ENCODE measurements around the gene RSRC1.
"Not testable (repeated sequence)": the region's sequence is repeated elsewhere in the genome, so short reads cannot be mapped to it uniquely, and the experiment has no call there.

RSRC1 gene

DNA sequence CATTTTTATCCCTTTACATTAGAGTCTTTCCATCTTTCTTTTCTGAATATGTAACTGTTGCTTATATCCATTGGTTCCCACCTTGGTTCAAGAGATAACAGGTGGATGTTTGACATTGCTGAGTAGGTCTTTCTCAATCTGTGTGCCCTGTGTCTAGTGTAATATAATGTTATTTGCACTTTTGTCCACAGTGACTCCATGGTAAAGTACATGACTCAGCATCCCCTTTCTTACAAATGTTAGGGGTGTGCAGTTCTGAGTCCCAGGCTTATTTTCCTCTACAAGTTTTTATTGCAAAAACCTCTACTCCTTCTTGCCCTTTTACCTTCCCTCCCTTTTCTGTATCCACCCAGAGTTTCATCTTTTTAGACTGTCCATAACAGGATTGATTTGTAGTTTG, 116.5 kb downstream of the RSRC1 start:
- H3K36me3 ChIP-seq (replicated peaks in 1 of 2; ENCODE audit: control insufficient read depth in 2 of 2, insufficient read depth in 2 of 2, low read length in 2 of 2) = no peaks in the 10 kb centered on the region

DNA sequence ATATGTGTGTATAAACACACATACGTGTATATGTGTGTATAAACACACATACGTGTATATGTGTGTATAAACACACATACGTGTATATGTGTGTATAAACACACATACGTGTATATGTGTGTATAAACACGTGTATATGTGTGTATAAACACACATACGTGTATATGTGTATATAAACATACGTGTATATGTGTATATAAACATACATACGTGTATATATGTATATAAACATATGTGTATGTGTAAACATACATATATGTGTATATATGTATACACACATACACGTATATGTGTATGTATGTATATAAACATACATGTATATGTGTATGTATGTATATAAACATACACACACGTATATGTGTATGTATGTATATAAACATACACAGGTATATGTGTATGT, 119.1 kb downstream of the RSRC1 start:
- H2AFZ ChIP-seq (ENCODE audit: low read length); H3K4me1 ChIP-seq (ENCODE audit: control insufficient read depth in 2 of 2, insufficient read depth in 1 of 2, low read depth in 1 of 2, low read length in 2 of 2); H2BK12ac ChIP-seq (ENCODE audit: low read length); DNase-seq (ENCODE audit: low spot score); H4K91ac ChIP-seq (ENCODE audit: low read depth, low read length, poor library complexity); H2BK5ac ChIP-seq (ENCODE audit: low read length); H3K9ac ChIP-seq (ENCODE audit: low read depth, low read length, poor library complexity); H2BK120ac ChIP-seq (ENCODE audit: low read depth, low read length); H3K4ac ChIP-seq (ENCODE audit: low read length); H3K27me3 ChIP-seq (ENCODE audit: control insufficient read depth in 3 of 3, insufficient read depth in 3 of 3, low read depth in 1 of 3, low read length in 3 of 3); H3K18ac ChIP-seq (ENCODE audit: low read length); H3K23ac ChIP-seq (ENCODE audit: low read depth, low read length, poor library complexity); H3K4me2 ChIP-seq (ENCODE audit: insufficient read depth, low read length, poor library complexity, severe bottlenecking); H2AK5ac ChIP-seq (ENCODE audit: low read depth, low read length); H3K14ac ChIP-seq (ENCODE audit: low read length); H3K27ac ChIP-seq (replicated peaks; ENCODE audit: low read length); H3K4me3 ChIP-seq (ENCODE audit: low read length in 2 of 2); H3K36me3 ChIP-seq (replicated peaks in 1 of 2; ENCODE audit: control insufficient read depth in 2 of 2, insufficient read depth in 2 of 2, low read length in 2 of 2); H3K9me3 ChIP-seq (replicated peaks in 1 of 2; ENCODE audit: control insufficient read depth in 2 of 2, insufficient read depth in 1 of 2, low read depth in 1 of 2, low read length in 2 of 2); H4K8ac ChIP-seq (ENCODE audit: low read depth, low read length); H2BK15ac ChIP-seq (ENCODE audit: low read length); H3K79me1 ChIP-seq (ENCODE audit: low read depth, low read length): not testable (repeated sequence)
- no CpG with 5 or more reads among the region's 10 CpGs for WGBS, 2 donors (ENCODE audit: extremely low coverage in 2 of 2, insufficient read length in 2 of 2, insufficient replicate concordance in 1 of 2)

More for the DNA sequence above, 116.5 kb downstream of the RSRC1 start:
- no peak overlapping the region for H2BK120ac ChIP-seq (ENCODE audit: low read depth, low read length)
- H3K79me1 ChIP-seq (ENCODE audit: low read depth, low read length) = no peaks in the 10 kb centered on the region
- no peak overlapping the region for H2AK5ac ChIP-seq (ENCODE audit: low read depth, low read length)
- no peak overlapping the region for H3K4me3 ChIP-seq (ENCODE audit: low read length in 2 of 2)
- H3K9ac ChIP-seq (ENCODE audit: low read depth, low read length, poor library complexity) = no peak overlapping the region
- no peak overlapping the region for H2BK15ac ChIP-seq (ENCODE audit: low read length)
- H3K9me3 ChIP-seq (replicated peaks in 1 of 2; ENCODE audit: control insufficient read depth in 2 of 2, insufficient read depth in 1 of 2, low read depth in 1 of 2, low read length in 2 of 2) = no peaks in the 10 kb centered on the region
- H3K23ac ChIP-seq (ENCODE audit: low read depth, low read length, poor library complexity) = no peak overlapping the region
- no peak overlapping the region for H4K91ac ChIP-seq (ENCODE audit: low read depth, low read length, poor library complexity)
- no peak overlapping the region for H2BK5ac ChIP-seq (ENCODE audit: low read length)
- no peak overlapping the region for H4K8ac ChIP-seq (ENCODE audit: low read depth, low read length)
- H3K4me1 ChIP-seq (ENCODE audit: control insufficient read depth in 2 of 2, insufficient read depth in 1 of 2, low read depth in 1 of 2, low read length in 2 of 2) = no peaks in the 10 kb centered on the region
- no peak overlapping the region for H3K4me2 ChIP-seq (ENCODE audit: insufficient read depth, low read length, poor library complexity, severe bottlenecking)
- no peak for DNase-seq (ENCODE audit: low spot score)
- no peak overlapping the region for H2BK12ac ChIP-seq (ENCODE audit: low read length)
- H3K4ac ChIP-seq (ENCODE audit: low read length) = no peak overlapping the region
- no peak overlapping the region for H3K18ac ChIP-seq (ENCODE audit: low read length)
- no peak overlapping the region for H2AFZ ChIP-seq (ENCODE audit: low read length)
- no peak overlapping the region for H3K14ac ChIP-seq (ENCODE audit: low read length)
- H3K27ac ChIP-seq (replicated peaks; ENCODE audit: low read length) = no peak overlapping the region
- H3K27me3 ChIP-seq (ENCODE audit: control insufficient read depth in 3 of 3, insufficient read depth in 3 of 3, low read depth in 1 of 3, low read length in 3 of 3) = no peaks in the 10 kb centered on the region

DNA sequence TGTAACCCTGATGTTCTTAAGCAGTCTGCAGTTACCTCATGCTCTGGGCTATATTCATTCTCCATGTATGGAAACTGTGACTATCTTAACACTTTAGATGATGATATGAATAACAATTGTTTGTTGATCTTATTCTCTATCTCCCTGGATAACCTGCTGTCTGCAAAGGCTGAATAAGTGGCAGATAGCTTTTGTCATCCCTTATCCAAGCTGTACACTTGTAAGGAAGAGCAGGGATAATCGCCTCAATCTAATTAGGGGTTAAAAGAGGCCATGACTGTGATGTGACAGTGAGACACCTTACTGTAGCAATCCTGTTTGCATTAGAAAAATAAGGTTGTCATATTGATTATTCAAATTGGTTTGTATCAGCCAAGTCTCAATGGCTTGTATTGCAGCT, 123.9 kb downstream of the RSRC1 start:
- Histone ChIP-seq H3K9me3 (replicated peaks in 1 of 2; ENCODE audit: control insufficient read depth in 2 of 2, insufficient read depth in 1 of 2, low read depth in 1 of 2, low read length in 2 of 2) (no peaks in the 10 kb centered on the region), H3K4ac (ENCODE audit: low read length) (no peak overlapping the region), H3K14ac (ENCODE audit: low read length) (no peak overlapping the region), H3K36me3 (replicated peaks in 1 of 2; ENCODE audit: control insufficient read depth in 2 of 2, insufficient read depth in 2 of 2, low read length in 2 of 2) (no peaks in the 10 kb centered on the region), H2BK120ac (ENCODE audit: low read depth, low read length) (no peak overlapping the region), H3K4me2 (ENCODE audit: insufficient read depth, low read length, poor library complexity, severe bottlenecking) (no peak overlapping the region), H3K18ac (ENCODE audit: low read length) (no peak overlapping the region), H3K23ac (ENCODE audit: low read depth, low read length, poor library complexity) (no peak overlapping the region), H3K27ac (replicated peaks; ENCODE audit: low read length) (no peak overlapping the region), H3K27me3 (ENCODE audit: control insufficient read depth in 3 of 3, insufficient read depth in 3 of 3, low read depth in 1 of 3, low read length in 3 of 3) (no peaks in the 10 kb centered on the region), H3K79me1 (ENCODE audit: low read depth, low read length) (no peaks in the 10 kb centered on the region), H4K8ac (ENCODE audit: low read depth, low read length) (no peak overlapping the region), H2AK5ac (ENCODE audit: low read depth, low read length) (no peak overlapping the region), H3K4me1 (ENCODE audit: control insufficient read depth in 2 of 2, insufficient read depth in 1 of 2, low read depth in 1 of 2, low read length in 2 of 2) (no peaks in the 10 kb centered on the region), H3K9ac (ENCODE audit: low read depth, low read length, poor library complexity) (no peak overlapping the region), H2AFZ (ENCODE audit: low read length) (no peak overlapping the region), H3K4me3 (ENCODE audit: low read length in 2 of 2) (no peak overlapping the region), H2BK15ac (ENCODE audit: low read length) (no peak overlapping the region), H2BK5ac (ENCODE audit: low read length) (no peak overlapping the region), H2BK12ac (ENCODE audit: low read length) (no peak overlapping the region), H4K91ac (ENCODE audit: low read depth, low read length, poor library complexity) (no peak overlapping the region)
- no peak for DNase-seq (ENCODE audit: low spot score)
- no CpG with 5 or more reads among the region's 1 CpG for WGBS, 2 donors (ENCODE audit: extremely low coverage in 2 of 2, insufficient read length in 2 of 2, insufficient replicate concordance in 1 of 2)

DNA sequence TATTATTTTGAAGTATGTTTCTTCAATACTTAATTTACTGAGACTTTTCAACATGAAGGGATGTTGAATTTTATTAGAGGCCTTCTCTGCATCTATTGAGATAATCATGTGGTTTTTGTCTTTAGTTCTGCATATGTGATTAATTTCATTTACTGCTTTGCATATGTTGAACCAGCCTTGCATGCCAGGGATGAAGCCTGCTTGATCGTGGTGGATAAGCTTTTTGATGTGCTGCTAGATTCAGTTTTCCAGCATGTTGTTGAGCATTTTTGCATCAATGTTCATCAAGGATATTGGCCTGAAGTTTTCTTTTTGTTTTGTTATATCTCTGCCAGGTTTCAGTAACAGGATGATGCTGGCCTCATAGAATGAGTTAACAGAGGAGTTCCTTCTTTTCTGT, 134.4 kb downstream of the RSRC1 start:
- Histone ChIP-seq H3K36me3 (replicated peaks in 1 of 2; ENCODE audit: control insufficient read depth in 2 of 2, insufficient read depth in 2 of 2, low read length in 2 of 2) (no peaks in the 10 kb centered on the region), H2AFZ (ENCODE audit: low read length) (no peak overlapping the region), H4K91ac (ENCODE audit: low read depth, low read length, poor library complexity) (no peak overlapping the region), H3K4me1 (ENCODE audit: control insufficient read depth in 2 of 2, insufficient read depth in 1 of 2, low read depth in 1 of 2, low read length in 2 of 2) (no peaks in the 10 kb centered on the region), H3K14ac (ENCODE audit: low read length) (no peak overlapping the region), H3K9me3 (replicated peaks in 1 of 2; ENCODE audit: control insufficient read depth in 2 of 2, insufficient read depth in 1 of 2, low read depth in 1 of 2, low read length in 2 of 2) (no peaks in the 10 kb centered on the region), H3K79me1 (ENCODE audit: low read depth, low read length) (no peaks in the 10 kb centered on the region), H3K27ac (replicated peaks; ENCODE audit: low read length) (no peak overlapping the region), H2BK12ac (ENCODE audit: low read length) (no peak overlapping the region), H3K9ac (ENCODE audit: low read depth, low read length, poor library complexity) (no peak overlapping the region), H4K8ac (ENCODE audit: low read depth, low read length) (no peak overlapping the region), H2BK15ac (ENCODE audit: low read length) (no peak overlapping the region), H2BK120ac (ENCODE audit: low read depth, low read length) (no peak overlapping the region), H3K4me3 (ENCODE audit: low read length in 2 of 2) (no peak overlapping the region), H2AK5ac (ENCODE audit: low read depth, low read length) (no peak overlapping the region), H2BK5ac (ENCODE audit: low read length) (no peak overlapping the region), H3K18ac (ENCODE audit: low read length) (no peak overlapping the region), H3K4ac (ENCODE audit: low read length) (no peak overlapping the region), H3K27me3 (ENCODE audit: control insufficient read depth in 3 of 3, insufficient read depth in 3 of 3, low read depth in 1 of 3, low read length in 3 of 3) (no peaks in the 10 kb centered on the region), H3K4me2 (ENCODE audit: insufficient read depth, low read length, poor library complexity, severe bottlenecking) (no peak overlapping the region), H3K23ac (ENCODE audit: low read depth, low read length, poor library complexity) (no peak overlapping the region)
- DNase-seq (ENCODE audit: low spot score) = no peak
- WGBS, 2 donors (ENCODE audit: extremely low coverage in 2 of 2, insufficient read length in 2 of 2, insufficient replicate concordance in 1 of 2) = no CpG with 5 or more reads among the region's 1 CpG

Data from neuronal stem cell (in vitro differentiated cells).